GM23248 (cell line): ENCODE data around the gene SEMA7A. TPM values are rescaled to one million over a fixed set of nuclear protein-coding genes. Genes with fewer than 3 reads are reported as not detected.

ENCODE experiments used
- DNase-seq: peaks from one replicate; pipeline ENCODE4 v3.0.0-alpha.2; 2015
- H2AFZ ChIP-seq: fragments of 200-600 bp; sonication (generic); 2 replicates; pipeline ENCODE4 v1.6.1; 2016; ENCODE audit warnings: antibody characterized with exemption
- H3F3A ChIP-seq: fragments of 200-600 bp; sonication (generic); 2 replicates; pipeline ENCODE4 v1.6.1; 2016; ENCODE audit warnings: mild to moderate bottlenecking, antibody characterized with exemption, mixed run types; ENCODE audit not compliant: insufficient read depth
- H3K27ac ChIP-seq: fragments of 200-600 bp; sonication (generic); 2 replicates; pipeline ENCODE4 v1.5.1; 2016; ENCODE audit warnings: mild to moderate bottlenecking
- H3K27me3 ChIP-seq: fragments of 200-600 bp; sonication (generic); replicated peaks from 2 replicates; pipeline ENCODE4 v1.6.1; 2016; ENCODE audit warnings: mild to moderate bottlenecking; ENCODE audit not compliant: insufficient read depth
- H3K36me3 ChIP-seq: fragments of 200-600 bp; sonication (generic); 2 replicates; pipeline ENCODE4 v1.6.1; 2016; ENCODE audit warnings: low read depth, mild to moderate bottlenecking
- H3K4me1 ChIP-seq: fragments of 200-600 bp; sonication (generic); 2 replicates; pipeline ENCODE4 v1.6.1; 2016; ENCODE audit warnings: mild to moderate bottlenecking; ENCODE audit not compliant: insufficient read depth
- H3K4me2 ChIP-seq: fragments of 200-600 bp; sonication (generic); one replicate; pipeline ENCODE4 v1.6.1; 2016; ENCODE audit warnings: mild to moderate bottlenecking; ENCODE audit not compliant: unreplicated experiment
- H3K4me3 ChIP-seq: fragments of 200-600 bp; sonication (generic); 2 replicates; pipeline ENCODE4 v1.5.1; 2016; ENCODE audit warnings: mild to moderate bottlenecking
- H3K79me2 ChIP-seq: fragments of 200-600 bp; sonication (generic); 2 replicates; pipeline ENCODE4 v1.6.1; 2016; ENCODE audit warnings: mild to moderate bottlenecking; ENCODE audit not compliant: insufficient read depth
- H3K9ac ChIP-seq: fragments of 200-600 bp; sonication (generic); 2 replicates; pipeline ENCODE4 v1.6.1; 2016; ENCODE audit warnings: mild to moderate bottlenecking
- H3K9me2 ChIP-seq: fragments of 200-600 bp; sonication (generic); 2 replicates; pipeline ENCODE4 v1.6.1; 2016; ENCODE audit warnings: mixed run types, mild to moderate bottlenecking, moderate library complexity; ENCODE audit not compliant: insufficient read depth
- H3K9me3 ChIP-seq: fragments of 200-600 bp; sonication (generic); one replicate; pipeline ENCODE4 v1.6.1; 2017; ENCODE audit warnings: low read depth
- H4K20me1 ChIP-seq: fragments of 200-600 bp; sonication (generic); 2 replicates; pipeline ENCODE4 v1.6.0; 2016; ENCODE audit not compliant: insufficient read depth
- EZH2 ChIP-seq: fragments of 200-600 bp; sonication (generic); IDR thresholded peaks from 2 replicates; pipeline ENCODE4 v1.6.1; 2018; ENCODE audit warnings: antibody characterized with exemption, mild to moderate bottlenecking; ENCODE audit not compliant: insufficient read depth, poor library complexity, severe bottlenecking
- EZH2phosphoT487 ChIP-seq: fragments of 200-600 bp; sonication (generic); IDR thresholded peaks from 2 replicates; pipeline ENCODE4 v1.6.1; 2018; ENCODE audit warnings: antibody characterized with exemption, moderate library complexity, mild to moderate bottlenecking, low read depth; ENCODE audit not compliant: insufficient read depth
- WGBS, 2 experiments: methylation state at CpG; one replicate each; pipeline ENCODE4 v1.1.6; 2015 to 2017; ENCODE audit warnings: low lambda C conversion rate in 2 of 2, low coverage in 1 of 2; ENCODE audit errors: missing lambda C conversion rate in 2 of 2; 5-methylcytosine and 5-hydroxymethylcytosine counted together
- in situ Hi-C: fragments of 300-500 bp; cut with MboI; formaldehyde crosslinking; loops from 2 replicates; pipeline ENCODE4 v1.15.0; 2020
- polyA plus RNA-seq: library from polyadenylated mRNA; unstranded; fragments of >200 nt; fragmentation: Nextera tagmentation; extraction: Ambion mirVana; gene quantifications from 2 replicates; pipeline ENCODE4 v1.2.1, GENCODE V29; 2016
- total RNA-seq: library from RNA; depleted of rRNA; stranded (reverse); fragments of >200 nt; shearing (Covaris generic); gene quantifications from 2 replicates; pipeline ENCODE4 v1.2.3, GENCODE V29; 2014

The SEMA7A gene
- total and polyA plus RNA-seq, 2 experiments from 2014 or later: 42.3 to 132 TPM

DNA sequence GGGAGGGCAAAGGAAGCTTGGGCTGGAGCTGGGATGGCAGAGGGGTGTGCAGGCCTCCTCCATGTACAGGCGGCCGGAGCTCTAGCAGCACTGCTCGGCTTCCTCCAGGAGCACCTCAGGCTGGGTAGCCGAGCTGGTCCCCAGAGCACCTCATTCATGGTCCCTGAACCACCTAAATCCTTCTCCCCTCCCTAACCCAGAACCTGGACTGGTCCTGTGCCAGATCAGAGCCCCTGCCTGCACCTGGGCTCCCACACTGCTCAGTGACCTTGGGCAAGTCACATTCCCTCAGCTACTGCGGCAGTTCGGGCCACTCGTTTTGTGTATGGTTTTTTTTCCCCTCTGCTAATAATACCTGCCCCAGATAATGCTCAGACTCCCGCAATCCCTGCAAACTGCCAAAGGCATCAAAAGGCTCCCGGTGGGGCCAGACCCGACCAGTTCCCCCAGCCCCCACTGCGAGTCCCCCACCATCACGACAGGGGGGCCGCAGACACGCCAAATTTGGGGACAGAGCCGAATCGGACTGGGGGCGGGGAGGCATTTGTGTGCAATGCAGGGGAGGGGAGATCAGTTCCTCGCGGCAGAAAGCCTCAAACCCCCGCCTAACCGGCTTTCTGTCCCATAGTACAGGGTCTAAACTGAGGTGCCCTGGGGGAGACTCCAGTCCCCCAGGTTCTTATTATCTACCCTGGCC is 1.3 kb downstream of the SEMA7A start:
- H2AFZ ChIP-seq: no peak overlapping the region
- H3K4me1 ChIP-seq: peaks cover 45% of the 10 kb centered on the region
- peaks cover 9% of the 10 kb centered on the region for H4K20me1 ChIP-seq
- H3K9me2 ChIP-seq: no peaks in the 10 kb centered on the region
- H3K9me3 ChIP-seq: no peaks in the 10 kb centered on the region
- in situ Hi-C loops: no loop called here
- peak overlapping the region; percentile 100 for H3K4me3 ChIP-seq
- TF ChIP-seq EZH2 (no peak), EZH2phosphoT487 (no peak)
- WGBS, 2 experiments: 30 to 36% methylated on average over 20 to 21 of the region's 21 CpGs
- H3K9ac ChIP-seq: peak overlapping the region; percentile 81
- peaks cover 21% of the 10 kb centered on the region; the same call in 1 of the 2 replicates for H3F3A ChIP-seq
- no peak overlapping the region for H3K27ac ChIP-seq
- no peaks in the 10 kb centered on the region for H3K36me3 ChIP-seq
- peak overlapping the region; percentile 83 for H3K4me2 ChIP-seq
- no peaks in the 10 kb centered on the region for H3K27me3 ChIP-seq
- peak; percentile 44 for DNase-seq
- H3K79me2 ChIP-seq: peaks cover 73% of the 10 kb centered on the region

DNA sequence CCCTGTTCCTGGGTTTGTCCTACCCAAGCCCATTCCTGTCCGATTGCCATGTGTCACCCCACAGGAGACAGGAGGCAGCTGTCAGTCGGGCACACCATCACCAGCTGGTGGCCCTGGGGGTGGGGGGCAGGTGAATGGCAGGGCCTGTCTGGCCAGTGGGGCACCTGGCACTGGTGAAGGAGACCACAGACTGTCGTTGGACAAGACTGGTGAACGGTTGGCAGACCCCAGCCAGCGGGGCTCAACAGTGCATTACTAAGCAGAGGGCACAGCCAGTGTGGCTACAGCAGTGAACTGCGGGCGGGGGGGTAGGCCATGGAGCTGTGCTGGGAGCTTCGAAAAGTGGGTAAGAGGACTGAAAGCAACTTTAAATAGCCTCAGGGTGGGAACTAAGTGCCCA is 2.1 kb downstream of the SEMA7A start:
- WGBS, 2 experiments: 73% methylated on average over 8 of the region's 8 CpGs
- peaks cover 80% of the 10 kb centered on the region for H3K79me2 ChIP-seq
- peak overlapping the region; percentile 83 for H3K4me2 ChIP-seq
- no peak overlapping the region for H3K27ac ChIP-seq
- no peaks in the 10 kb centered on the region for H3K27me3 ChIP-seq
- H3K9ac ChIP-seq: peak overlapping the region; percentile 81
- H3K4me3 ChIP-seq: peak overlapping the region; percentile 100
- H3K4me1 ChIP-seq: peaks cover 45% of the 10 kb centered on the region
- peaks cover 29% of the 10 kb centered on the region; the same call in 1 of the 2 replicates for H3F3A ChIP-seq
- H2AFZ ChIP-seq: no peak overlapping the region
- DNase-seq: peak; percentile 44
- no peaks in the 10 kb centered on the region for H3K9me2 ChIP-seq
- H4K20me1 ChIP-seq: peaks cover 9% of the 10 kb centered on the region
- in situ Hi-C loops: no loop called here
- H3K36me3 ChIP-seq: no peaks in the 10 kb centered on the region
- no peaks in the 10 kb centered on the region for H3K9me3 ChIP-seq
- TF ChIP-seq EZH2: no peak
- no peak for TF ChIP-seq EZH2phosphoT487

DNA sequence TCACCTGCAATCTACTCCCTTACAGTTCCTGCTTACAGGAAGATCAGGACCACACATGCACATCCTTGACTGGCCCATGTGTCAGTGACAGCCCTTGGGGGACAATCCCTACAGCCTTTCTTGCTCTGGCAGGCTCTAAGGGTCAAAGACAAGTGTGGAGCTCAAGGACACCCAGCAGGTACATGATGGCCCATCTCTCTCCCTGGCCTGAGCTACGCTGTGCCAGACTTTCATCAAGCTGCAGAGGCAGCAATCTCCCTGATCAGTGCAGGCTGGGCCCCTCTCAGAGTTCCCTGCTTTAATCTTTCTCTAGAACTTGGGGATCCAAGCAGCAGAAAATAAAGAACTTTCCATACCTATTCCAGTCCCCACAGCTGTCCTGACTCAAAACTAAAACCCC is 2.6 kb downstream of the SEMA7A start:
- H3K27ac ChIP-seq: no peak overlapping the region
- H3K9me3 ChIP-seq: no peaks in the 10 kb centered on the region
- no peaks in the 10 kb centered on the region for H3K27me3 ChIP-seq
- DNase-seq: no peak
- H3K79me2 ChIP-seq: peaks cover 86% of the 10 kb centered on the region
- H3K9ac ChIP-seq: peak overlapping the region; percentile 81; the same call in 1 of the 2 replicates
- 94 to 100% methylated on average over 1 of the region's 1 CpG for WGBS, 2 experiments
- peaks cover 45% of the 10 kb centered on the region for H3K4me1 ChIP-seq
- TF ChIP-seq EZH2phosphoT487 (no peak), EZH2 (no peak)
- H3F3A ChIP-seq: peaks cover 34% of the 10 kb centered on the region
- H3K36me3 ChIP-seq: no peaks in the 10 kb centered on the region
- H3K9me2 ChIP-seq: no peaks in the 10 kb centered on the region
- peaks cover 9% of the 10 kb centered on the region for H4K20me1 ChIP-seq
- H3K4me3 ChIP-seq: peak overlapping the region; percentile 100
- in situ Hi-C loops: no loop called here
- peak overlapping the region; percentile 83 for H3K4me2 ChIP-seq
- H2AFZ ChIP-seq: no peak overlapping the region

DNA sequence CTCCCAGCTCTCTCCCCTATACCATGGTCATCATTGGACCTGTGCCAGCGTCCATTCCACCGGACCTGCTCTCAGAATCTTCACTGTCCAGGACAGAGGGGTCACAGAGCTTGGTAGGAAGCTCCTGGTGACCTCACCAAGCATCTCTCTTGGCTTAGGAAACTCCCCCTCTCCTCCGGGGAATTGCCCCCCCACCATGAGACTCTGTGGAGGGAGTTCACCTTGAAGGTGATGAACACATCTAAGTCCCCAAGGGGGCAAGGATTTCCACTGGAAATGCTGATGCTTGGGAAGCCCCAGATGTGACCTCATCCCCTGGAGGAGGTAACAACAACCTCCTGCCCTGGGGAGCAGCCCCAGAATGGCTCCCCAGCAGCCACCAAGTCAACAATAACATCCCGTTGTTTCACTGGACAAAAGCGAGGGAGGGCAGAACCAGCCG is 3.2 kb downstream of the SEMA7A start:
- H3K27ac ChIP-seq: peak overlapping the region; percentile 23; the same call in 1 of the 2 replicates
- H3K4me2 ChIP-seq: peak overlapping the region; percentile 83

More for the DNA sequence above, 3.2 kb downstream of the SEMA7A start:
- H3K36me3 ChIP-seq: no peaks in the 10 kb centered on the region
- WGBS, 2 experiments: 56 to 58% methylated on average over 5 to 6 of the region's 6 CpGs
- peak overlapping the region; percentile 100 for H3K4me3 ChIP-seq
- H2AFZ ChIP-seq: no peak overlapping the region
- H3K9me2 ChIP-seq: no peaks in the 10 kb centered on the region
- in situ Hi-C loops: no loop called here
- no peaks in the 10 kb centered on the region for H3K27me3 ChIP-seq
- peaks cover 50% of the 10 kb centered on the region for H3K4me1 ChIP-seq
- TF ChIP-seq EZH2phosphoT487 (no peak), EZH2 (no peak)
- H3K79me2 ChIP-seq: peaks cover 92% of the 10 kb centered on the region
- peaks cover 39% of the 10 kb centered on the region for H3F3A ChIP-seq
- peak overlapping the region; percentile 81 for H3K9ac ChIP-seq
- no peaks in the 10 kb centered on the region for H3K9me3 ChIP-seq
- peak; percentile 41 for DNase-seq
- peaks cover 9% of the 10 kb centered on the region for H4K20me1 ChIP-seq
